Measurements from ENCODE around the gene NID1.

NID1 gene

GRCh38 chr1:236052232-236052993 is 12.5 kb downstream of the NID1 start:
- peaks cover 5% of the 10 kb centered on the region for H3K36me3 ChIP-seq (ENCODE audit: insufficient read depth, insufficient read length, low read length)

GRCh38 chr1:236051242-236051791 is 13.6 kb downstream of the NID1 start:
- no peaks in the 10 kb centered on the region for H3K4me1 ChIP-seq (ENCODE audit: insufficient read depth, insufficient read length)
- no peak overlapping the region for H3K9ac ChIP-seq (ENCODE audit: insufficient read length, low read depth)
- no peaks in the 10 kb centered on the region for H3K27me3 ChIP-seq (ENCODE audit: insufficient read depth, insufficient read length)
- no peak for DNase-seq (ENCODE audit: low read depth, low spot score)
- no peak for TF ChIP-seq SUZ12 (IDR thresholded peaks at IDR 0.05; ENCODE audit: extremely low read depth, insufficient read depth, insufficient read length)
- no peak for TF ChIP-seq ZNF274 (IDR thresholded peaks at IDR 0.05; ENCODE audit: low read depth, low read length)
- no peak for TF ChIP-seq YY1 (IDR thresholded peaks at IDR 0.05; ENCODE audit: insufficient read depth, insufficient read length)
- H3K9me3 ChIP-seq (ENCODE audit: insufficient read depth, low read length): 0 out of 2 replicates have a peak, but pooled peaks cover 8% of the 10 kb centered on the region
- peaks cover 14% of the 10 kb centered on the region for H3K36me3 ChIP-seq (ENCODE audit: insufficient read depth, insufficient read length, low read length)
- no peak overlapping the region for H3K4me3 ChIP-seq (ENCODE audit: insufficient read length, low read depth)

More at GRCh38 chr1:236052232-236052993, 12.5 kb downstream of the NID1 start:
- no peak overlapping the region for H3K4me3 ChIP-seq (ENCODE audit: insufficient read length, low read depth)
- TF ChIP-seq ZNF274 (IDR thresholded peaks at IDR 0.05; ENCODE audit: low read depth, low read length) (no peak), YY1 (IDR thresholded peaks at IDR 0.05; ENCODE audit: insufficient read depth, insufficient read length) (no peak), SUZ12 (IDR thresholded peaks at IDR 0.05; ENCODE audit: extremely low read depth, insufficient read depth, insufficient read length) (no peak)
- 0 out of 2 replicates have a peak, but pooled peaks cover 8% of the 10 kb centered on the region for H3K9me3 ChIP-seq (ENCODE audit: insufficient read depth, low read length)
- no peak for DNase-seq (ENCODE audit: low read depth, low spot score)
- H3K27me3 ChIP-seq (ENCODE audit: insufficient read depth, insufficient read length): no peaks in the 10 kb centered on the region
- no peaks in the 10 kb centered on the region for H3K4me1 ChIP-seq (ENCODE audit: insufficient read depth, insufficient read length)
- no peak overlapping the region for H3K9ac ChIP-seq (ENCODE audit: insufficient read length, low read depth)

- Histone ChIP-seq H3K27me3 (ENCODE audit: insufficient read depth, insufficient read length) (no peaks in the 10 kb centered on the region), H3K36me3 (ENCODE audit: insufficient read depth, insufficient read length, low read length) (peaks cover 45% of the 10 kb centered on the region), H3K9me3 (ENCODE audit: insufficient read depth, low read length) (no peaks in the 10 kb centered on the region), H3K4me1 (ENCODE audit: insufficient read depth, insufficient read length) (no peaks in the 10 kb centered on the region), H3K4me3 (ENCODE audit: insufficient read length, low read depth) (no peak overlapping the region), H3K9ac (ENCODE audit: insufficient read length, low read depth) (no peak overlapping the region)
- TF ChIP-seq SUZ12 (IDR thresholded peaks at IDR 0.05; ENCODE audit: extremely low read depth, insufficient read depth, insufficient read length) (no peak), ZNF274 (IDR thresholded peaks at IDR 0.05; ENCODE audit: low read depth, low read length) (no peak), YY1 (IDR thresholded peaks at IDR 0.05; ENCODE audit: insufficient read depth, insufficient read length) (no peak)
- DNase-seq (ENCODE audit: low read depth, low spot score): no peak
Measured at GRCh38 chr1:236045771-236046170, 19.1 kb downstream of the NID1 start.

GRCh38 chr1:236044341-236044740 is 20.5 kb downstream of the NID1 start:
- DNase-seq (ENCODE audit: low read depth, low spot score): no peak
- Histone ChIP-seq H3K9me3 (ENCODE audit: insufficient read depth, low read length) (no peaks in the 10 kb centered on the region), H3K27me3 (ENCODE audit: insufficient read depth, insufficient read length) (no peaks in the 10 kb centered on the region), H3K36me3 (ENCODE audit: insufficient read depth, insufficient read length, low read length) (peaks cover 45% of the 10 kb centered on the region), H3K9ac (ENCODE audit: insufficient read length, low read depth) (no peak overlapping the region), H3K4me1 (ENCODE audit: insufficient read depth, insufficient read length) (no peaks in the 10 kb centered on the region), H3K4me3 (ENCODE audit: insufficient read length, low read depth) (no peak overlapping the region)
- TF ChIP-seq SUZ12 (IDR thresholded peaks at IDR 0.05; ENCODE audit: extremely low read depth, insufficient read depth, insufficient read length) (no peak), YY1 (IDR thresholded peaks at IDR 0.05; ENCODE audit: insufficient read depth, insufficient read length) (no peak), ZNF274 (IDR thresholded peaks at IDR 0.05; ENCODE audit: low read depth, low read length) (no peak)

- no peak overlapping the region for H3K9ac ChIP-seq (ENCODE audit: insufficient read length, low read depth)
- no peaks in the 10 kb centered on the region for H3K4me1 ChIP-seq (ENCODE audit: insufficient read depth, insufficient read length)
- H3K9me3 ChIP-seq (ENCODE audit: insufficient read depth, low read length): no peaks in the 10 kb centered on the region
- no peak overlapping the region for H3K4me3 ChIP-seq (ENCODE audit: insufficient read length, low read depth)
- no peak for DNase-seq (ENCODE audit: low read depth, low spot score)
- H3K36me3 ChIP-seq (ENCODE audit: insufficient read depth, insufficient read length, low read length): peaks cover 46% of the 10 kb centered on the region
- H3K27me3 ChIP-seq (ENCODE audit: insufficient read depth, insufficient read length): no peaks in the 10 kb centered on the region
- no peak for TF ChIP-seq ZNF274 (IDR thresholded peaks at IDR 0.05; ENCODE audit: low read depth, low read length)
- no peak for TF ChIP-seq SUZ12 (IDR thresholded peaks at IDR 0.05; ENCODE audit: extremely low read depth, insufficient read depth, insufficient read length)
- TF ChIP-seq YY1 (IDR thresholded peaks at IDR 0.05; ENCODE audit: insufficient read depth, insufficient read length): no peak
Measured at GRCh38 chr1:236041631-236042618, 23.0 kb downstream of the NID1 start.

- TF ChIP-seq SUZ12 (IDR thresholded peaks at IDR 0.05; ENCODE audit: extremely low read depth, insufficient read depth, insufficient read length): no peak
- no peak for TF ChIP-seq ZNF274 (IDR thresholded peaks at IDR 0.05; ENCODE audit: low read depth, low read length)
- TF ChIP-seq YY1 (IDR thresholded peaks at IDR 0.05; ENCODE audit: insufficient read depth, insufficient read length): no peak
- no peaks in the 10 kb centered on the region for H3K27me3 ChIP-seq (ENCODE audit: insufficient read depth, insufficient read length)
- H3K4me3 ChIP-seq (ENCODE audit: insufficient read length, low read depth): no peak overlapping the region
- H3K9ac ChIP-seq (ENCODE audit: insufficient read length, low read depth): no peak overlapping the region
- peaks cover 35% of the 10 kb centered on the region for H3K36me3 ChIP-seq (ENCODE audit: insufficient read depth, insufficient read length, low read length)
- H3K9me3 ChIP-seq (ENCODE audit: insufficient read depth, low read length): no peaks in the 10 kb centered on the region
- no peaks in the 10 kb centered on the region for H3K4me1 ChIP-seq (ENCODE audit: insufficient read depth, insufficient read length)
- DNase-seq (ENCODE audit: low read depth, low spot score): no peak
Measured at GRCh38 chr1:236039740-236040685, 24.9 kb downstream of the NID1 start.

Measured in NT2/D1 (cell line).